GM12878 (cell line): ENCODE results near the gene KIF5A. TPM values are rescaled to one million over a fixed set of nuclear protein-coding genes. Genes with fewer than 3 reads are reported as not detected.

Experiments
- BCL11A ChIP-seq: IDR thresholded peaks from 2 replicates; pipeline ENCODE4 v1.6.1; 2011; ENCODE audit warnings: low read depth, low read length
- CUX1 ChIP-seq: IDR thresholded peaks from 2 replicates; pipeline ENCODE4 v1.6.1; 2012; ENCODE audit warnings: improper control_type of control experiment, low read depth, low read length; ENCODE audit not compliant: insufficient replicate concordance
- FOXK2 ChIP-seq: fragments of 450-650 bp; IDR thresholded peaks from 2 replicates; pipeline ENCODE4 v1.6.1; 2017; ENCODE audit warnings: mild to moderate bottlenecking, moderate library complexity
- HDGF ChIP-seq: fragments of 450-650 bp; IDR thresholded peaks from 2 replicates; pipeline ENCODE4 v1.6.1; 2016; ENCODE audit warnings: antibody characterized with exemption
- NFXL1 ChIP-seq: fragments of 450-650 bp; IDR thresholded peaks from 2 replicates; pipeline ENCODE4 v1.6.1; 2017; ENCODE audit warnings: antibody characterized with exemption, mild to moderate bottlenecking, borderline replicate concordance
- SMAD1 ChIP-seq: fragments of 450-650 bp; IDR thresholded peaks from 2 replicates; pipeline ENCODE4 v1.6.1; 2018; ENCODE audit warnings: mild to moderate bottlenecking, low read depth; ENCODE audit not compliant: partially characterized antibody
- SREBF2 ChIP-seq: IDR thresholded peaks from 2 replicates; pipeline ENCODE4 v1.6.1; 2012; ENCODE audit warnings: mild to moderate bottlenecking, low read length
- SRF ChIP-seq, 2 experiments: IDR thresholded peaks; 2 replicates each; pipeline ENCODE4 v1.6.1; 2011; ENCODE audit warnings: low read depth in 2 of 2, low read length in 2 of 2, mild to moderate bottlenecking in 1 of 2, moderate library complexity in 1 of 2
- STAT3 ChIP-seq: IDR thresholded peaks from 2 replicates; pipeline ENCODE4 v1.6.1; 2011; ENCODE audit warnings: low read depth, low read length, improper control_type of control experiment
- ZNF622 ChIP-seq: fragments of 450-650 bp; IDR thresholded peaks from 2 replicates; pipeline ENCODE4 v1.6.1; 2017; ENCODE audit warnings: mild to moderate bottlenecking, inconsistent platforms
- polyA plus RNA-seq, 11 experiments: library from polyadenylated mRNA; depleted of rRNA in 4 of 11; unstranded in 6 of 11; stranded (reverse) in 5 of 11; fragments of >200 nt; fragmentation: Nextera tagmentation in 4 of 11; fragmentation: Illumina TruSeq in 1 of 11; extraction: Ambion mirVana in 4 of 11; extraction: Trizol in 1 of 11; gene quantifications; 1 replicate in 1 of 11; 2 replicates in 10 of 11; pipeline versions ENCODE4 v1.2.1 to v1.2.3, GENCODE V29; 2011 to 2016; ENCODE audit warnings: inconsistent platforms in 2 of 11, missing spikeins in 2 of 11, low read depth in 1 of 11
- total RNA-seq, 4 experiments: library from RNA; depleted of rRNA in 3 of 4; stranded (reverse); fragments of >200 nt in 3 of 4; fragmentation: Illumina TruSeq in 1 of 4; extraction: Trizol in 1 of 4; gene quantifications; 2 replicates each; pipeline versions ENCODE4 v1.2.1 to v1.2.3, GENCODE V29; 2013 to 2021
- TF ChIP-seq, protein P1 (sequence below): fragments of 450-650 bp; IDR thresholded peaks from 2 replicates; pipeline ENCODE4 v1.6.1; 2017; ENCODE audit warnings: low read depth, mild to moderate bottlenecking, moderate library complexity

Gene KIF5A
- total and polyA plus RNA-seq, 10 of the 15 experiments (the other 5 are each of a cell fraction or from before 2014, with no cell fraction given): 0.35 to 2.9 (median 0.97) TPM

DNA sequence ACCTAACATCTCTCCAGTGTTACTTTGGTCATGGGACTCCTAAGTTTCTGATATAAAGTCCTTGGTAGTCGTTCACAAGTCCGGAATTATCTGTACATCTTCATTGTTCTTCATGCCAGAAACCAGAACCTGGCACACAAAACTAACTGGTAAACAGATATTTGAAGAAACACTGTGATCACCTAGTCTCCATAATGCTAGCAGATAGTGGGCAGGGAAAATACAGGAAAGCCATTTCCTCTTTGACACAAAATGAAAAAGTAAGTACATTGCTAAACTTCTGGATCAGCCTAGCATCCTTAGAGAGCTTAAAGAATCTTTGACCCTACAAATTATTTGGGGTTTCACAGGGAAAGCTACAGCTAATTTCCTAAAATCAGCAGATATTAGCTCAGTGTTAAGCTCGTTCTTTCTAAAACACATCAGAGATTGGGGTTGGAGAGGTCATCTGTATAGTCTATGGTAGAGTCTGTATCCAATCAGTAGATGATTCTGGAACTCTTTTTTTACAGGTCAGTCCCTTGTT, 34.4 kb upstream of the KIF5A start (continued):
- TF ChIP-seq CUX1 (no peak), SREBF2 (no peak), SRF (IDR thresholded peaks at IDR 0.05; ENCODE audit: low read depth in 2 of 2, low read length in 2 of 2) (no peak), HDGF (no peak), NFXL1 (no peak), ZNF622 (no peak), BCL11A (no peak), SMAD1 (no peak), FOXK2 (no peak), STAT3 (no peak)
- TF ChIP-seq, protein P1, sequence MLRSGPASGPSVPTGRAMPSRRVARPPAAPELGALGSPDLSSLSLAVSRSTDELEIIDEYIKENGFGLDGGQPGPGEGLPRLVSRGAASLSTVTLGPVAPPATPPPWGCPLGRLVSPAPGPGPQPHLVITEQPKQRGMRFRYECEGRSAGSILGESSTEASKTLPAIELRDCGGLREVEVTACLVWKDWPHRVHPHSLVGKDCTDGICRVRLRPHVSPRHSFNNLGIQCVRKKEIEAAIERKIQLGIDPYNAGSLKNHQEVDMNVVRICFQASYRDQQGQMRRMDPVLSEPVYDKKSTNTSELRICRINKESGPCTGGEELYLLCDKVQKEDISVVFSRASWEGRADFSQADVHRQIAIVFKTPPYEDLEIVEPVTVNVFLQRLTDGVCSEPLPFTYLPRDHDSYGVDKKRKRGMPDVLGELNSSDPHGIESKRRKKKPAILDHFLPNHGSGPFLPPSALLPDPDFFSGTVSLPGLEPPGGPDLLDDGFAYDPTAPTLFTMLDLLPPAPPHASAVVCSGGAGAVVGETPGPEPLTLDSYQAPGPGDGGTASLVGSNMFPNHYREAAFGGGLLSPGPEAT: no peak
